RKO (cell line): ENCODE results near the gene CDC14A.

Experiments
- DNase-seq: peaks from one replicate; pipeline ENCODE4 v3.0.0-alpha.2; 2016; ENCODE audit warnings: low spot score

CDC14A gene

DNA sequence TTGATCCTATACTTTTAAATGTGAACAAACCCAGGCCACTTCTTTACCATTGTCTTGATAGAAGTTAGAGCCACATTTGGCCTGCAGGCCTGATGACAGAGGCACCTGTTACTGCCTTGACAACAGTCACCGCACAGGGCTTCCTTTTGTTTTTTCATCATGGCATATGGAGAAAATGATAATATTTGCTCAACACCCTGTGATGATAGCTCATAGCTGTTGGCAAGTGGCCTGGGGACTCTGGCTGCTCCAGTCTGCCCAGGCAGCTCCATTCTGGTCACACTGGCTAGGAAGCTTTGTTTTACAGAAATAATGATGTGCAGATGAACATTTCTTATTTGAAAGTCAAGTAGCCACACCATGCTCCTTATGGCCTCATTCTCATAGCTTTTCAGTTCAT is 96.1 kb downstream of the CDC14A start:
- DNase-seq, result no peak

DNA sequence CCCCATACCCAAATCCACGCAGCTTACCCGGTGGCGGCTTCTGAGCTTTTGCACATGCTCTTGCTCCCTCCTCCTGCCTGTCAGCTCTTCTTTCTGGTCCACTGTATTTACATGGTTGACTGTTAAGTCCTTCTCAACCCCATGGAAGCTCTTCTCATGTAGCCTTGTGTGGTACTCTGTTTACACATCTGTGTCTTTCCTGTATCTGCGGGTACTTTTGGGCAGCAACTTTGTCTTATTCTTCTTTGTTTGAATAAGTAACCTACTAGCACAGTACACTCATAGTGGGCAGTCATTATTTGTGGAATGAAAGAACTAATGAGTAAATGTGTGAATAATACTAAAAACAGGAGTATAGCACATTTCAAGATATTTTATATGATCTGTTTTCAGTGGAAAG is 97.2 kb downstream of the CDC14A start:
- DNase-seq, result no peak

DNA sequence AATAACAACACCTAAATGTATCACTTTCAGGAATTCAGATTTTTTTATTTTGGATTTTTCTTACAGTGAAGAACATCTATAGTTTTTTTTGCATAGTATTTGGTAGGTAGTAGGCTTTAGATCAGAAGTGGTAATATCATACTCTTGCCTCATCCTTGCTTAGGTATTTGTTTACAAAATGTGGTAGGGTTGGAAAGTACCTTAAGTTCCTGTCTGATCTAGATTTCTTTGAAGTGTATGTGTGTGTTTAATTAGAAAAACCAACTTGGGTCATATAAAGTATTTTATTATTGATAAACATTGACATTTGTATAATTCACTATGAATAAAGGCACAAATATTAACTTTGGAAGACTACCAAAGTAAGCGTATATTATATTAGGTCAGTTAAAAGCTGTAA is 100.3 kb downstream of the CDC14A start:
- DNase-seq, result no peak

- DNase-seq, result peak; percentile 50
Observed at GRCh38 chr1:100455478-100456072, 103.3 kb downstream of the CDC14A start.

DNA sequence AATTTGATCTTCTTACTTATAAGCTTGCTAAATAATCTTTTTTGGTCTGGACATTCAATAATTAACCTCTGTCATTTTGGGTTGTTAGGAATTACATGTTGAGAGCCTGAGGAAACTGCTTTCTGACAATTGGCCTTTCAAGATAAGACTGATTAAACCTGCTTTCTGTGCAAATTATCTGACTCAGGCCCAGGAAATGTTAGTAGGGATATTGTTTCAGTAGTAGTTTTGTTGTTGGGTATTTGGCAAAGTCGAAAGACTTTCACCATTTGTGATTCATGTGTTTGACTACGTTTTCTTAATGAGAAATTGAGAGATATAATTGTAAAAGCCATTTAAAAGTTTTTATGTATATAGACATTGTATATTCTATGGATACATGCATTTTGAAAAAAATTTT is 104.6 kb downstream of the CDC14A start:
- DNase-seq, result no peak

DNA sequence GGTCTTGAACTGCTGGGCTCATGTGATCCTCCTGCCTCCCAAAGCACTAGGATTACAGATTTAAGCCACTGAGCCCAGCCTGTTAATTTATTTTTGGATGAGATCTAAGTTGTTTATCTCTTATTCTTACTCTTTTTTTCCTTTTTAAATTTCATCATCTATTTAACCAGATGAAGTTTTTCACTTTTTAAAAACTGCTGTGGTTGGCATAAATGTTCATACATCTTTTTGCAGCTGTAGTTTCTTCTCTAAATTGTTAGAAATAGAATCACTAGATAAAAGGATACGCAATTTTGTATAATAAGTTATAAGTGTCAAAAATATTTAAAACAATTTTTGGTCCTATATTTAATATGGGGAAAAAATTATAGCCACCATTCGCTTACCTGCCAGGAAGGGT is 105.4 kb downstream of the CDC14A start:
- no peak for DNase-seq

DNA sequence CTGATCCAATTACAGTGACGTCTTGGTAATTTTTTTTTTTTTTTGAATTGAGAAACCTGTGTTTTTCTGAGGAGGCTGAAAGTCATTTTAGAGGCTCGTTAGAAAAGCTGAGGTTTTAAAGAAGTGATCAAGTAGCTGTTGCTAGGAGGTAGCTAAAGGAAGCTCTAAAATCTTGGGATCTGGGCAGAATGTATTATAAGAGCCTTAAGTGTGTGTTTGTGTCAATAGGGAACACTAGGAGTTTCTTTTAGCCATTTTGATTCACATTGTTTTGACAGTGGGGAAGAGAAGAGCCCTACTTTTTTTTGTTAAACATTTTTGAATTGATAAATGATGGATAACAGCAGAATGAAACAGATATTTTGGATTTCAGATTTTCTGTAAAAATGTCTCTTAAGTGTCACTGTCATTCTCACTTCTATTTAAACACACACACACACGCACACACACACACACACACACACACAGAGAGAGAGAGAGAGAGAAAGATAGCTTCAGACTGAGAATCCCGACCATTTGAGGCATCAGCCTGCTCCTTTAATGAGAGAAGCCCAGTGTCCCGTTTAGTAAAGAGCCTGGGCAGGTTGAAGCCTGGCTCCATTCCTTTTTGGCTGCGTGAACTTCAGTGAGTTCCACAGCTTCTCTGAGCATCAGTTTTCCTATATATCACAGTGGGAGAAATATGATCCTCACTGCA is 106.5 kb downstream of the CDC14A start:
- no peak for DNase-seq

DNA sequence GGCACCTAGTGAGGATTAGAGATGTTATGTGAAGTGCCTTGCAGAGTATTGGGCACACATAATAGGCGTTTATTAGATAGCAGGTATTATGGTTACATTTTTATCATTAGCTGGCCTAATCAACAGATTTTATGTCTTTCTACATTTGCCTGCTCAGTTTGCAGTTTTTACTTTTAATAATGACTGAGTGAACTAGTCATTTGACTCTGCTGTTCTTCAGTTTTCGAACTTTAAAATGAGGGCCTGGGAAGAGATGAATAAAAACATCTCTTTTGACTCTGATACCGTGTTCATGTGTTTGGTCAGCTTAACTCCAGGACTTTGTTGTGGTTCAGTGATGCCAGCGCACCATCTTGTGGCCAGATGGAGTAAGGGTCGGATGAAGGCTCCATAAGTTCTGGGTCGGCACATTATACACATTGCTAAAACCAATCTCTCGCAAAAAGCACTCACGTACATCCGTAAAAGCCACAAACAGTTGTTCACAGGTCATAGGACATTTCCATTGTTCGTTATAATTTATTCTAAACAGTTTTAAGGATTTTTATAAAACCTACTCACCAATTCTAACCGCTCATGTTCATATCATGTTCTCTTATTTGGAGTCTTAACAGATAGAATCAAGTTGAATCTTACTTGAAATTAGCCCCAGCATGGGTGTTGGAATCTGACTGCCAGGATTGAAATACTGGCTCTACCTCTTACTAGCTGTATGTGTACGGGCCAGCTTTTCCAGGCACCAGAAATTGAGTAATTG is 107.2 kb downstream of the CDC14A start:
- DNase-seq, result peak; percentile 85

- DNase-seq, result no peak
Observed at GRCh38 chr1:100461222-100461621, 108.9 kb downstream of the CDC14A start.

- no peak for DNase-seq
Observed at GRCh38 chr1:100462326-100463025, 110.2 kb downstream of the CDC14A start.

- DNase-seq, result peak; percentile 19
Observed at GRCh38 chr1:100463791-100464424, 111.6 kb downstream of the CDC14A start.

DNA sequence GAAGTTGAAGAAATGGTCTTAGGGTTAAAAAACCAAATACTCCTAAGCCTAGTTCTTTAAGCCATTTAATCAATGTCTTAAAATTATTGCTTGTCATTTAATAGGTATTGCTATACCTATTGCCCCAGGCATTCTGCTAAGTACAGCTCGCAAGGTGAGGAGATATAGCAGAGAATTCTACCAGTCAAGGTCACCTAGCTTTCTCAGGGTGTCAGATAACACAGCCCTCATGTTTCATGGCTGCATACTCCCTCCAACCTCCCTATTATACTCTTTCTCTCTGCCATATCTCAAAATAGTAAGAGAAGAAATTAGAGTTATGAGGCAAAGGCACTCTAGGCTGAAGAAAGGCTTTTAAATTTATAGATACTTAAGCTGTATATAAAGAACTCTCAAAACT is 117.3 kb downstream of the CDC14A start:
- no peak for DNase-seq

DNA sequence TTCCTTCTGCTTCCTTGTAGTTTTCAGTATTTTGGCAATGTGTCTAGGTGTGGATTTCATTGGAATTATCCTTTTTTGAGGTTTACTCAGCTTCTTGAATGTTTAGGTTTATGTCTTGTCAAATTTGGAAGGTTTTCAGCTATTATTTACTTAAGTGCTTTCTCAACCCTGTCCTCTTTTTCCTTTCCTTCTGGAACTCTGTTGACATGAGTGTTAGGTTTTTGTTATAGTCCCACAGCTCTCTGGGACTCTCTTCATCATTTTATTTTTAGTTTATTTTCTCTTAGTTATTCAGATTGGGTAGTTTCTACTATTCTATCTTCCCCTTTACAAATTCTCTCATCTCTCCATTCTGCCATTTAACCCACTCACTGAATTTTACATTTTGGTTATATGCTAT is 122.5 kb downstream of the CDC14A start:
- no peak for DNase-seq

DNA sequence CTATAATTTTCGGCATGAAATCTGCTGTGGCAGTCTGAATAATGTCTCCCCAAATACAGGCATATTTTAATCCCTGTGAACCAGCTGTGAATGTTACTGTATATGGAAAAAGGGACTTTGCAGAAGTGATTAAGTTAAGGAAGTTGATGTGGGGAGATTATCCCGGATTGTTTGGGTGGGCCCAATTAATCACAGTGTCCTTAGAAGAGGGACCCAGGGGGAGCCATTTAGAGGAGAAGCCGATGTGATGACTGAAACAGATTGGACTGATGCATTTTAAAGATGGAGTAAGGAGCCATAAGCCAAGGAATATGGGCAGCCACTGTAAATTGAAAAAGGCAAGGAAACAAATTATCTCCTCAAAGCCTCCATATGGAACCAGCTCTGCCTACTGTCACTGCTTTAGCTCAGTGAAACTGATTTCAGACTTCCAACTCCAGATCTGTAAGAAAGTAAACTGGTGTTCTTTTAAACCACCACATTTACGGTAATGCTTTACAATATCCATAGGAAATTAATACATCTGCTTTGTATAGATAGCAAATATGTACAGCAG is 124.5 kb downstream of the CDC14A start:
- no peak for DNase-seq

GRCh38 chr1:100478816-100479215 is 126.5 kb downstream of the CDC14A start:
- DNase-seq, result no peak

DNA sequence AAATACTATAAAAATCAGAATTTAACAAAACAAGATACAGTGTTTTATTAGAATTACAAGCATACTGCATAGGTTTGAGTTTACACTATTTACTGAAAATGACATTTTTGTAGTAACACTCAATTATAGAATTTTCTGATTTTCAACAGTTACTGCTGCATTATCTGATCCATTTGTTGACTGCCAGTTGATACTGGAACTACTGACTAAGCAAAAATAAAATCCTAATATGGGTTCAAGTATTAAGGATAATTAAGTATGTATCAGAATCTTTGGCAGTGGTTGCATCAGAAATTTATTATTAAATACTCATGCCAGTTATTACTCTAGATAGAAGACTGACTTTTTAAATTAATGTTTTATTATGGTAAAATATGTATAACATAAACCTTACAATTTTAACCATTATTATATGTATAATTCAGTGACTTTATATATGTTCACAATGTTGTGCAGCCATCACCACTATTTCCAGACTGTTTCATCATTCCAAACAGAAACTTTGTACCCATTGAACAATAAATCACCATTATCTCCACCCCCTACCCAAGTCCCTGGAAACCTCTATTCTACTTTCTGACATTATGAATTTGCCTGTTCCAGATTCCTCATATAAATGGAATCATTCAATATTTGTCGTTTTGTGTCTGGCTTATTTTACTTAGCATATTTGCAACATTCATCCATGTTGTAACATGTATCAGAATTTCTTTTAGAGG is 127.5 kb downstream of the CDC14A start:
- no peak for DNase-seq

- DNase-seq, result no peak
Observed at GRCh38 chr1:100481303-100481702, 129.0 kb downstream of the CDC14A start.

DNA sequence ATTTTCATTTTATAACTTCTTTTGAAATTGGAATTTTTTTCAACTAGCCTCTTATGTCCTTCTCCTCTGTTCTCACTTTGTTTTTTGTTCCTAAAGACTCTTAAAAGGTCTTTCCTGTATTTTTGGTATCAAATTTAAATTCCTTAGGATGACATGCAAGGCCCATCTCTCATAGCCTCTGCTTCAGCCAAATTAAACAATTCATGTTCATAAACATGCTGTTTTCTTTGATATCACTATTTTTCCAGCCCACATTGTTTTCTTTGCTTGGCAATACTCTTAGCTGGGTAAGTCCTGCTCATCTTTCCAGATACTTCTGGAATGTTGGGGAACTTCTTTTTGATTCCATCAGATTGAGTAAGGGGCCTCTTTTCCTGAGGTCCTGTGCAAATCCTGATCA is 129.9 kb downstream of the CDC14A start:
- no peak for DNase-seq

- DNase-seq, result no peak
Observed at GRCh38 chr1:100482748-100483147, 130.4 kb downstream of the CDC14A start.

GRCh38 chr1:100483230-100483629 is 130.9 kb downstream of the CDC14A start:
- DNase-seq, result no peak

- no peak for DNase-seq
Observed at GRCh38 chr1:100485855-100486258, 133.6 kb downstream of the CDC14A start.
